Natural killer cell treated with Interleukin-12 subunit alpha and Interleukin-12 subunit beta and Interleukin-15 and Interleukin-18, amount 100 ng/mL, for 72 hours (primary cell): ENCODE measurements around the gene SLC25A36. TPM values are rescaled to one million over a fixed set of nuclear protein-coding genes. Genes with fewer than 3 reads are reported as not detected.
"Not testable (repeated sequence)": the region's sequence is repeated elsewhere in the genome, so short reads cannot be mapped to it uniquely, and the experiment has no call there.

ENCODE experiments used
- ATAC-seq, 2 donors: fragments of 150-1000 bp; cut with Tn5 transposase in 1 of 2; sonication (Bioruptor Pico), chemical (Tn5 transposase) in 1 of 2; 2 replicates each; pipeline ENCODE4 v1.10.0; 2021
- DNase-seq: peaks from one replicate; pipeline ENCODE4 v3.0.0; 2022; ENCODE audit warnings: low spot score
- H3K27ac Mint-ChIP-seq, 2 donors: 1 replicate in 1 of 2; 2 replicates in 1 of 2; pipeline ENCODE4 v1.8.0; 2022; ENCODE audit warnings: mixed read lengths in 2 of 2, mild to moderate bottlenecking in 1 of 2, moderate library complexity in 1 of 2
- H3K27me3 Mint-ChIP-seq, 2 donors: 1 replicate in 1 of 2; 2 replicates in 1 of 2; pipeline ENCODE4 v1.8.0; 2022; ENCODE audit warnings: mixed read lengths in 2 of 2
- H3K36me3 Mint-ChIP-seq: one replicate; pipeline ENCODE4 v1.8.0; 2022; ENCODE audit warnings: mixed read lengths
- H3K4me1 Mint-ChIP-seq, 2 donors: 1 replicate in 1 of 2; 2 replicates in 1 of 2; pipeline ENCODE4 v1.8.0; 2022; ENCODE audit warnings: low read depth in 2 of 2, mixed read lengths in 2 of 2, mild to moderate bottlenecking in 1 of 2
- H3K4me3 Mint-ChIP-seq: one replicate; pipeline ENCODE4 v1.8.0; 2022; ENCODE audit warnings: mixed read lengths
- H3K9me3 Mint-ChIP-seq: 2 replicates; pipeline ENCODE4 v1.8.0; 2022; ENCODE audit warnings: mixed read lengths
- total RNA-seq, 2 donors: library from RNA; stranded (reverse); gene quantifications; one replicate each; pipeline ENCODE4 v1.2.3, GENCODE V29; 2022

The SLC25A36 gene
- total RNA-seq, 2 donors from 2014 or later = 47.8 to 68.2 TPM

GRCh38 chr3:140994316-140994715 lies 52.7 kb downstream of the SLC25A36 start:
- H3K27ac Mint-ChIP-seq = no peak overlapping the region
- no peaks in the 10 kb centered on the region for H3K9me3 Mint-ChIP-seq

GRCh38 chr3:140994861-140995260 lies 53.2 kb downstream of the SLC25A36 start:
- H3K4me3 Mint-ChIP-seq, H3K27ac Mint-ChIP-seq, H3K9me3 Mint-ChIP-seq, H3K36me3 Mint-ChIP-seq, H3K4me1 Mint-ChIP-seq, ATAC-seq, DNase-seq: not testable (repeated sequence)
- H3K27me3 Mint-ChIP-seq = peaks cover 12 to 18% of the 10 kb centered on the region in 2 donors

More at GRCh38 chr3:140994316-140994715, 52.7 kb downstream of the SLC25A36 start:
- DNase-seq = no peak
- no peak for ATAC-seq
- H3K4me1 Mint-ChIP-seq = no peaks in the 10 kb centered on the region
- H3K36me3 Mint-ChIP-seq = peaks cover 8% of the 10 kb centered on the region
- H3K4me3 Mint-ChIP-seq = no peak overlapping the region
- peaks cover 15 to 23% of the 10 kb centered on the region in 2 donors for H3K27me3 Mint-ChIP-seq

GRCh38 chr3:140995881-140996280 lies 54.2 kb downstream of the SLC25A36 start:
- Mint-ChIP-seq H3K27ac (no peak overlapping the region), H3K4me1 (no peaks in the 10 kb centered on the region), H3K9me3 (no peaks in the 10 kb centered on the region), H3K27me3 (peaks cover 14 to 17% of the 10 kb centered on the region in 2 donors), H3K36me3 (peaks cover 8% of the 10 kb centered on the region), H3K4me3 (no peak overlapping the region)
- no peak for ATAC-seq
- no peak for DNase-seq

DNA sequence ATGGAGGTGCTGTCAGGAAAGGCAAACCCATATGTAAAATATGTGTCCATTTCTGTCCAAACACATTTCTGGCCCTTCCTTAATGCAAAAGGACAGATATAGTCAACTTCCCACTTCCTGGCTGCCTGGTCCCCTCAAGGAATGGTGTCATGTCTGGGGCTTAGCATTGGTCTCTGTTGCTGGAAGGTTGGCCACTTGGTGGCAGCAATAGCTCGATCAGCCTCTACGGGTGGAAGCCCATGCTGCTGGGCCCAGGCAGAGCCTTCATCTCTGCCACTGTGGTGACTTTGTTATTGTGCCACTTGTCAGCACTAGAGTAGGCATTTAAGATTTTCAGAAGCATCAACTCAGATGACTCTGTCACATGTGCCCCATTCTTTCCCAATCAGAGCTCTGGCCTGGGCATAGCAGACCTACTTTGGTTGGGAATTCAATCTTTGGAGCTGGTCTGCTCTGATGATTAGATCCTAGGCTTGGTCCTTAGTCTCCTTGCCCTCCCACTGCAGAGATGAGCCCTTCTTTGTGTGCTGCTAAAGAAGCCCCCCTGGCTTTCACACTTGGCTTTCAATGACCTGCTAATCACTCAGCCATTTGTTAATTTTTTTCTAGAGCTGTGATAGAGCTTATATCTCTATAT lies 58.5 kb downstream of the SLC25A36 start:
- Mint-ChIP-seq H3K9me3 (no peaks in the 10 kb centered on the region), H3K36me3 (no peaks in the 10 kb centered on the region), H3K27ac (no peak overlapping the region), H3K27me3 (peaks cover 4 to 14% of the 10 kb centered on the region in 2 donors), H3K4me1 (no peaks in the 10 kb centered on the region), H3K4me3 (no peak overlapping the region)
- ATAC-seq = peak; percentile 70 to 72
- DNase-seq = no peak

DNA sequence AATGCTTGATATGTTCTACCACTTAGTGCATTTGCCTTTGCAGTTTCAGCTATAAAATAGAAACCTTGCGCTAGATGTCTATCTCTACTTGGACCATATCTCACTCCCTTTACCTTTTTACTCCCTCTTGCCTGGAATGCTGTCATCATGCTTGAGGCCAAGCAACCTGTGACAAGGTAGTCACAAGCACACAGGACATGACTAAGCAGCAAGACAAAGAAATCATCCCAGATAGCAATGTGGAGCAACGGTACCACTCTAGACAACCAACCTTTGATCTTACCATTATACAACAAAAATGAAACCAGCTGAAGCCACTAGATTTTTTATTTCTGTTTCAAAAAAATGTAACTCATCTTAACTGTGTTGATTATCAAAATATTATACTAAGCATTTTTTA lies 59.0 kb downstream of the SLC25A36 start:
- no peak for ATAC-seq
- H3K4me1 Mint-ChIP-seq = no peaks in the 10 kb centered on the region
- H3K9me3 Mint-ChIP-seq = no peaks in the 10 kb centered on the region
- no peak for DNase-seq
- H3K36me3 Mint-ChIP-seq = no peaks in the 10 kb centered on the region
- no peak overlapping the region for H3K4me3 Mint-ChIP-seq
- H3K27me3 Mint-ChIP-seq = peaks cover 9 to 14% of the 10 kb centered on the region in 2 donors
- no peak overlapping the region for H3K27ac Mint-ChIP-seq

GRCh38 chr3:141006344-141006743 lies 64.7 kb downstream of the SLC25A36 start:
- ATAC-seq (no peak), DNase-seq (no peak)
- Mint-ChIP-seq H3K4me3 (no peak overlapping the region), H3K27ac (no peak overlapping the region), H3K27me3 (peaks cover 15 to 45% of the 10 kb centered on the region in 2 donors), H3K9me3 (no peaks in the 10 kb centered on the region), H3K4me1 (no peaks in the 10 kb centered on the region), H3K36me3 (no peaks in the 10 kb centered on the region)

- DNase-seq = no peak
- no peaks in the 10 kb centered on the region for H3K36me3 Mint-ChIP-seq
- no peak overlapping the region for H3K27ac Mint-ChIP-seq
- no peaks in the 10 kb centered on the region for H3K4me1 Mint-ChIP-seq
- H3K9me3 Mint-ChIP-seq = no peaks in the 10 kb centered on the region
- ATAC-seq = no peak
- peaks cover 15 to 41% of the 10 kb centered on the region in 2 donors for H3K27me3 Mint-ChIP-seq
- H3K4me3 Mint-ChIP-seq = no peak overlapping the region
Measured at GRCh38 chr3:141009496-141009895, 67.9 kb downstream of the SLC25A36 start.

- Mint-ChIP-seq H3K4me3 (no peak overlapping the region), H3K9me3 (no peaks in the 10 kb centered on the region), H3K4me1 (peaks cover 0 to 6% of the 10 kb centered on the region in 2 donors), H3K36me3 (no peaks in the 10 kb centered on the region), H3K27ac (no peak overlapping the region), H3K27me3 (peaks cover 6 to 36% of the 10 kb centered on the region in 2 donors)
- ATAC-seq (peak; percentile 86), DNase-seq (peak; percentile 65)
Measured at GRCh38 chr3:141011232-141011996, 69.8 kb downstream of the SLC25A36 start.

DNA sequence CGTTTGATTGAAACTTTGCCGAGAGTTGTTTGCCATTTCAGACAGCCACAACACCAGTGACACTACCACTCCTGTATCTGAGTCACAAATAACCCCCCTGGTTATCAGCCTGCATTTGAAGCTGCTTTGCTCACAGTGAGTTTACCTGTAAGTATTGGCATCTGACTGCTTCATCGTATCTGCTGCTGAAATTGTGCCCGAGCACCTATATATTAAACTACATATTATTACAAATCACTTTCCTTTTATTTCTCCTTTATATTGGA lies 70.3 kb downstream of the SLC25A36 start:
- DNase-seq = no peak
- Mint-ChIP-seq H3K27me3 (peaks cover 5 to 32% of the 10 kb centered on the region in 2 donors), H3K4me3 (no peak overlapping the region), H3K36me3 (no peaks in the 10 kb centered on the region), H3K27ac (no peak overlapping the region), H3K9me3 (no peaks in the 10 kb centered on the region), H3K4me1 (peaks cover 0 to 10% of the 10 kb centered on the region in 2 donors)
- no peak for ATAC-seq

DNA sequence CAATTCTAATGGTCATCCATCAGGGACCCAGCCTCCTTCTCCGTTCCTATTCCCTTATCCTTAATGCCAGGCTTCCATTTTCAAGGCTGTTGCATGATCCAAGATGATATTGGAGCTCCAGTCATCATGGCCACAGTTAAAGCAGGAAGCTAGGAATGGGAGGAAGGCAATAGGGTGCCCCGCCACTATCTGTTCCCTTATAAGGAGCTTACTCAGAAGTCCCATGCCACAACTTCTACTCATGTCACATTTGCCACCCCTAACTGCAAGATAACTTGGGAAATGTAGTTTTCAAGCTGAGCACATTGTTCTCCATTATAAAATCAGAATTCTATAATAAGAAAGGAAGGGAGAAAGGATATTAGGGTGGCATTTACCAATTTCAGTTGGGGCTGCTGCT lies 70.9 kb downstream of the SLC25A36 start:
- Mint-ChIP-seq H3K36me3 (no peaks in the 10 kb centered on the region), H3K27me3 (peaks cover 3 to 25% of the 10 kb centered on the region in 2 donors), H3K4me3 (no peak overlapping the region), H3K4me1 (peaks cover 5 to 15% of the 10 kb centered on the region in 2 donors), H3K9me3 (no peaks in the 10 kb centered on the region), H3K27ac (no peak overlapping the region)
- DNase-seq (no peak), ATAC-seq (no peak)

DNA sequence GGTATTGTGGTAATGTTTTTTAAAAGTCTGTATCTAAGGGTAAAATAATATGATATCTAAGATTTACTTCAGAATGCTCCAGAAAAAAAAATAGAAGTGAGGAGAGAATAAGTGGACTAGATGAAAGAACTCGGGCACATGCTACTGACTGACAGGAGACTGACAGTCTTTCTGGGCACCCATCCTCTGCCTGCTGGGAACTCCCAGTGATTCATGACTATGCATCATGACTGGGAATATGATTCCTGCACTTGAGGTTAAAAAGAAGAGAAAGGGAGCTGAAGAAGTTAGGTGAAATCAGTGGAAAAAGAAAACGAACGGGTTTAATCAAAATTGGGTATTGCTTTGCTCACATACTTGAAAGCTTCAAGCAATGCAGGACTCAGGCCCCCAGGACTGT lies 73.8 kb downstream of the SLC25A36 start:
- H3K27ac Mint-ChIP-seq = no peak overlapping the region
- ATAC-seq (no peak), DNase-seq (no peak)
- H3K4me3 Mint-ChIP-seq = no peak overlapping the region
- H3K4me1 Mint-ChIP-seq = peaks cover 14 to 24% of the 10 kb centered on the region in 2 donors
- no peaks in the 10 kb centered on the region for H3K9me3 Mint-ChIP-seq
- no peaks in the 10 kb centered on the region for H3K36me3 Mint-ChIP-seq
- H3K27me3 Mint-ChIP-seq = peaks cover 0 to 6% of the 10 kb centered on the region in 2 donors

DNA sequence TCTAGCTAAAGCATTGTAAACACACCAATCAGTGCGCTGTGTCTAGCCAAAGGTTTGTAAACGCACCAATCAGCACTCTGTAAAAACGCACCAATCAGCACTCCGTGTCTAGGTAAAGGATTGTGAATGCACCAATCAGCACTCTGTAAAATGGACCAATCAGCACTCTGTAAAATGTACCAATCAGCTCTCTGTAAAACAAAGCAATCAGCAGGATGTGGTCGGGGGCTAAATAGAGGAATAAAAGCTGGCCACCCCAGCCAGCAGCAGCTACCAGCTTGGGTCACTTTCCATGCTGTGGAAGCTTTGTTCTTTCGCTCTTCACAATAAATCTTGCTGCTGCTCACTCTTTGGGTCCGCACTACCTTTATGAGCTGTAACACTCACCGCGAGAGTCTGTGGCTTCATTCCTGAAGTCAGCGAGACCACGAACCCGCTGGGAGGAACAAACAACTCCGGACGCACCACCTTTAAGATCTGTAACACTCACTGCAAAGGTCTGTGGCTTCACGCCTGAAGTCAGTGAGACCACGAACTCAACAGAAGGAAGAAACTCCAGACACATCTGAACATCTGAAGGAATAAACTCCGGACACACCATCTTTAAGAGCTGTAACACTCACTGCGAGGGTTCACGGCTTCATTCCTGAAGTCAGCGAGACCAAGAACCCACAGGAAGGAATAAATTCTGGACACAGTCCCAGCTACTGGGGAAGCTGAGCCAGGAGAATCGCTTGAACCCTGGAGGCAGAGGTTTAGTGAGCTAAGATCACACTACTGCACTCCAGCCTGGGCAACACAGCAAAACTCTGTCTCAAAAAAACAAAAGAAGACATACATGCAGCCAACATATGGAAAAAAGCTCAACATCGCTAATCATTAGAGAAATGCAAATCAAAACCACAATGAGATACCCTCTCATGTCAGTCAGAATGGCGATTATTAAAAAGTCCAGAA lies 76.0 kb downstream of the SLC25A36 start:
- peak in 1 of 2 donors; percentile 53 for ATAC-seq

GRCh38 chr3:141019244-141019643 lies 77.6 kb downstream of the SLC25A36 start:
- no peak overlapping the region for H3K4me3 Mint-ChIP-seq
- peaks cover 14 to 25% of the 10 kb centered on the region in 2 donors for H3K4me1 Mint-ChIP-seq
- H3K36me3 Mint-ChIP-seq = no peaks in the 10 kb centered on the region
- peaks cover 0 to 2% of the 10 kb centered on the region in 2 donors for H3K27me3 Mint-ChIP-seq
- ATAC-seq = peak; percentile 28 to 37
- H3K9me3 Mint-ChIP-seq = no peaks in the 10 kb centered on the region
- no peak overlapping the region for H3K27ac Mint-ChIP-seq
- no peak for DNase-seq

More for the DNA sequence above, 76.0 kb downstream of the SLC25A36 start:
- H3K27me3 Mint-ChIP-seq, H3K9me3 Mint-ChIP-seq, H3K36me3 Mint-ChIP-seq: not testable (repeated sequence)
- Mint-ChIP-seq H3K4me3 (peak overlapping the region; percentile 58), H3K4me1 (peaks cover 14 to 25% of the 10 kb centered on the region in 2 donors), H3K27ac (peak overlapping the region; percentile 67 to 71)
- peak; percentile 65 for DNase-seq
